Mesendoderm (in vitro differentiated cells): ENCODE data around the gene KCNJ3.

ENCODE experiments used
- DNase-seq: peaks from one replicate; pipeline ENCODE4 v3.0.0; 2013
- H2AK5ac ChIP-seq: 2 replicates; pipeline ENCODE4 v1.6.1; 2013; ENCODE audit warnings: low read length, inconsistent platforms
- H2BK120ac ChIP-seq: 2 replicates; pipeline ENCODE4 v1.6.1; 2013; ENCODE audit warnings: low read depth, mild to moderate bottlenecking, low read length, moderate library complexity, mixed read lengths
- H2BK15ac ChIP-seq: replicated peaks from 2 replicates; pipeline ENCODE4 v1.6.1; 2013; ENCODE audit warnings: low read depth, mild to moderate bottlenecking, moderate library complexity
- H2BK5ac ChIP-seq: 2 replicates; pipeline ENCODE4 v1.6.1; 2013; ENCODE audit warnings: low read length, inconsistent platforms
- H3K18ac ChIP-seq: 2 replicates; pipeline ENCODE4 v1.6.1; 2013; ENCODE audit warnings: mild to moderate bottlenecking, low read length, mixed read lengths
- H3K23ac ChIP-seq: one replicate; pipeline ENCODE4 v1.6.1; 2013; ENCODE audit warnings: low read length
- H3K27ac ChIP-seq: 2 replicates; pipeline ENCODE4 v1.5.1; 2013; ENCODE audit warnings: low read depth, mild to moderate bottlenecking, inconsistent platforms, low read length, moderate library complexity
- H3K27me3 ChIP-seq: 2 replicates; pipeline ENCODE4 v1.6.1; 2013; ENCODE audit warnings: low read length, control low read depth, mild to moderate bottlenecking, inconsistent platforms; ENCODE audit not compliant: insufficient read depth, poor library complexity
- H3K36me3 ChIP-seq: 2 replicates; pipeline ENCODE4 v1.6.1; 2013; ENCODE audit warnings: low read length, inconsistent platforms; ENCODE audit not compliant: control insufficient read depth, insufficient read depth
- H3K4ac ChIP-seq: one replicate; pipeline ENCODE4 v1.6.1; 2013; ENCODE audit warnings: low read depth, mild to moderate bottlenecking, low read length, moderate library complexity
- H3K4me1 ChIP-seq: 2 replicates; pipeline ENCODE4 v1.6.1; 2013; ENCODE audit warnings: low read depth, low read length, inconsistent platforms; ENCODE audit not compliant: control insufficient read depth
- H3K4me2 ChIP-seq: 2 replicates; pipeline ENCODE4 v1.6.1; 2013; ENCODE audit warnings: low read length
- H3K4me3 ChIP-seq: 2 replicates; pipeline ENCODE4 v1.5.1; 2013; ENCODE audit warnings: mild to moderate bottlenecking, low read length
- H3K56ac ChIP-seq: one replicate; pipeline ENCODE4 v1.6.1; 2013; ENCODE audit warnings: low read length
- H3K79me1 ChIP-seq: 2 replicates; pipeline ENCODE4 v1.6.1; 2013; ENCODE audit warnings: low read length, inconsistent platforms
- H3K79me2 ChIP-seq: 2 replicates; pipeline ENCODE4 v1.6.1; 2013; ENCODE audit warnings: mild to moderate bottlenecking, low read length; ENCODE audit not compliant: control insufficient read depth, insufficient read depth
- H3K9ac ChIP-seq: 2 replicates; pipeline ENCODE4 v1.6.1; 2013; ENCODE audit warnings: low read length, inconsistent platforms
- H4K5ac ChIP-seq: one replicate; pipeline ENCODE4 v1.6.1; 2013; ENCODE audit warnings: low read length
- H4K8ac ChIP-seq: one replicate; pipeline ENCODE4 v1.6.1; 2013; ENCODE audit warnings: low read depth, mild to moderate bottlenecking, control low read depth, low read length, moderate library complexity
- WGBS: extraction: QIAGEN DNeasy Blood & Tissue Kit; methylation state at CpG from one replicate; pipeline ENCODE4 v1.1.7; 2013; ENCODE audit warnings: low lambda C conversion rate, missing lambda C conversion rate; ENCODE audit not compliant: insufficient coverage; ENCODE audit errors: extremely low coverage; 5-methylcytosine and 5-hydroxymethylcytosine counted together

The KCNJ3 gene

DNA sequence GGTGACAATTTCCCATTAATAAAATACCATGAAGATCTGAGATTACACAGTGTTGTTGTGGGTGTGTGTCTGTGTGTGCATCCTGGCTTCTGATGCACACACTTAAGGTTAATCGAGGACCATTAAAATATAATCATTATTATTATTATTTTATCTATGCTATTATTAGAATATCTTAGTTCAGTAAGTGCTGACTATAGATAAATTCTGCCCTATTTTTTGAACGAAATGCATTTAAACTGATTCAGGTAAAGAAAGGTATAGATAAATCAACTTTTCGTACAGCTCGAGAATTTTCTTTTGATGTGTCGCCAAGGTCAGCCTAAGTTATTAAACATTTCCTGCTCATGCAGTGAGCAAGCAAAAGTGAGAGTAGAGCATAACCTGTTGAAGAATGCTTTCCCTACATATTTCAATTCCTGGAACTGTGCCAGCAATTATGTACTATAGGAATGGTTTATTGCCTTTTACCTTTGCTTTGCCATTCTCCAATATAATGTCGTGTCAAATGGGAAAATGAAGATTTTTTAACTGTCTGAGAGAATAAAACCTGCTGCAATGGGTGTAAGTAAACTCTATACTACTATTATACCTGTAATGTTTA, 25.8 kb downstream of the KCNJ3 start:
- no CpG with 5 or more reads among the region's 6 CpGs for WGBS
- Histone ChIP-seq H3K27me3 (no peaks in the 10 kb centered on the region), H3K56ac (no peak overlapping the region), H3K79me1 (no peaks in the 10 kb centered on the region), H3K4me3 (no peak overlapping the region), H3K4me2 (no peak overlapping the region), H3K27ac (no peak overlapping the region), H4K5ac (no peak overlapping the region), H3K9ac (no peak overlapping the region), H2BK5ac (no peak overlapping the region), H3K4me1 (no peaks in the 10 kb centered on the region), H3K18ac (no peak overlapping the region), H3K4ac (no peak overlapping the region), H2BK120ac (no peak overlapping the region), H4K8ac (no peak overlapping the region), H2AK5ac (no peak overlapping the region), H3K23ac (no peak overlapping the region), H2BK15ac (no peak overlapping the region), H3K36me3 (no peaks in the 10 kb centered on the region), H3K79me2 (no peaks in the 10 kb centered on the region)
- no peak for DNase-seq

DNA sequence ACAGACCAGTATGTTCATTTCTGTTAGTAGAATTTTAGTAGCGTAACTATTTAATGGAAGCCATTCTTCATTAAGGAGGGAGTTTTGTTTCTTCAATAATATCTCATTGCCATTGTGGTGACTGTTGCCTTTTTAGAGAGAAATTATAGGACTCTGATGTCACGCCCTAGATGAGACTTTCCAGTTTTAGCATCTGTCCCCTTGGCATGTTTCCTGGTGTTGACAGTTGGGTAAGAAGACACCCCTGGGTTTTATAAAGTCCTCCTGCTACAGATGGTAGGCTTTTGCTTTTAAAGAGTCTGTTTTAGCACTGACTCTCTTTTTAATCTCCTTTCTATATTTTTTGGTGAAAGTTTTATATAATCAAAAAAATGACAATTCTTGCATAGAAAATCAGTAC, 41.9 kb downstream of the KCNJ3 start:
- no peak overlapping the region for H4K5ac ChIP-seq
- DNase-seq, result no peak
- WGBS, result no CpG with 5 or more reads among the region's 2 CpGs

DNA sequence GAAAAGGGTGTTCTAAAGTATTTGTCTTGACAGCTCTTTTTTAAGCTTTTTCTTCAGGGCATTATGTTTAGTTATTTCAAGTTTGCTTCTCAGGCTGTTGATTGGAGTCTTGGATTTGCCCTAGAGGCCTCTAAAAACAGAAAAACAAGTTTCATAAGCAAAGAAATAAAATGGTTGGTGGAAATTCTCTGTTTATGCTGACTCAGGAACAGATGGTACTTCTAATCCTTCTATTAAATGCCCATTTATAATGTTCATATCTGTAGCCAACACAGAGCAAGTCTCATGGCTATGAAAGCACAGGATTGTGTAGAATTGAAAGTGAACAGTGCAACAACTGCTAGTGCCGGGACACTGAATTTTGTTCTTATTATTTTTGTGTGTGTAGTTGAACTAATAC, 60.4 kb downstream of the KCNJ3 start:
- Histone ChIP-seq H3K27ac (no peak overlapping the region), H3K56ac (no peak overlapping the region), H2BK120ac (no peak overlapping the region), H2AK5ac (no peak overlapping the region), H3K4me2 (no peak overlapping the region), H3K9ac (no peak overlapping the region), H3K4ac (no peak overlapping the region), H3K18ac (no peak overlapping the region), H3K4me3 (no peak overlapping the region), H4K8ac (no peak overlapping the region), H2BK15ac (no peak overlapping the region), H2BK5ac (no peak overlapping the region), H3K27me3 (no peaks in the 10 kb centered on the region), H3K79me2 (no peaks in the 10 kb centered on the region), H3K79me1 (no peaks in the 10 kb centered on the region), H3K23ac (no peak overlapping the region), H3K36me3 (no peaks in the 10 kb centered on the region), H4K5ac (no peak overlapping the region), H3K4me1 (no peaks in the 10 kb centered on the region)
- no CpG with 5 or more reads among the region's 1 CpG for WGBS
- DNase-seq, result no peak

More for the DNA sequence above, 41.9 kb downstream of the KCNJ3 start:
- Histone ChIP-seq H3K36me3 (no peaks in the 10 kb centered on the region), H3K27ac (no peak overlapping the region), H2BK5ac (no peak overlapping the region), H2BK120ac (no peak overlapping the region), H3K4ac (no peak overlapping the region), H3K18ac (no peak overlapping the region), H2BK15ac (no peak overlapping the region), H3K79me1 (no peaks in the 10 kb centered on the region), H3K4me2 (no peak overlapping the region), H3K23ac (no peak overlapping the region), H3K4me3 (no peak overlapping the region), H3K79me2 (no peaks in the 10 kb centered on the region), H2AK5ac (no peak overlapping the region), H3K56ac (no peak overlapping the region), H3K4me1 (no peaks in the 10 kb centered on the region), H3K9ac (no peak overlapping the region), H3K27me3 (no peaks in the 10 kb centered on the region), H4K8ac (no peak overlapping the region)

DNA sequence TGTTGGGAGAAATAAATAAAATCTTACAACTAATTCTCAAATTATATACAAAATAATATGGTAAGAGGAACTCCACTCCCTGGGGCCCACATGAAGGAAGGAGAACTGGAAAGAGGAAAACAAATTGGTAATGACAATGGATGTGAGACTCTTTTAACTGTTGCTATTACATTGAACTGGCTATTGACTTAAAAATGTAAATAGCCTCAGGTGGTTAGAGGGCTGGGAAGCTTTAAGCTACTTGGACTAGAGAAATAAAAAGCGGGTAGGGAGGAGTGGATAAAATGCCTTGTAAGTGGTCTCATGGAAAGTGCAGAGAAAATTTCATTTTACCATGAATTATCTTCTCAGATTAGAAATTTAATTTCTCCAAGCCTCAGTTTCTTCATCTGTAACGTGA, 64.1 kb downstream of the KCNJ3 start:
- no peaks in the 10 kb centered on the region for H3K79me1 ChIP-seq
- no peak overlapping the region for H3K4me2 ChIP-seq
- no peak overlapping the region for H3K4ac ChIP-seq
- H2BK120ac ChIP-seq, result no peak overlapping the region
- no CpG with 5 or more reads among the region's 2 CpGs for WGBS
- no peaks in the 10 kb centered on the region for H3K79me2 ChIP-seq
- DNase-seq, result peak; percentile 54
- H3K27ac ChIP-seq, result no peak overlapping the region
- H2BK15ac ChIP-seq, result no peak overlapping the region
- H4K5ac ChIP-seq, result no peak overlapping the region
- H3K56ac ChIP-seq, result no peak overlapping the region
- no peak overlapping the region for H2AK5ac ChIP-seq
- no peak overlapping the region for H3K23ac ChIP-seq
- H4K8ac ChIP-seq, result no peak overlapping the region
- no peaks in the 10 kb centered on the region for H3K36me3 ChIP-seq
- H3K4me1 ChIP-seq, result no peaks in the 10 kb centered on the region
- no peak overlapping the region for H2BK5ac ChIP-seq
- H3K18ac ChIP-seq, result no peak overlapping the region
- no peak overlapping the region for H3K9ac ChIP-seq
- no peaks in the 10 kb centered on the region for H3K27me3 ChIP-seq
- no peak overlapping the region for H3K4me3 ChIP-seq

DNA sequence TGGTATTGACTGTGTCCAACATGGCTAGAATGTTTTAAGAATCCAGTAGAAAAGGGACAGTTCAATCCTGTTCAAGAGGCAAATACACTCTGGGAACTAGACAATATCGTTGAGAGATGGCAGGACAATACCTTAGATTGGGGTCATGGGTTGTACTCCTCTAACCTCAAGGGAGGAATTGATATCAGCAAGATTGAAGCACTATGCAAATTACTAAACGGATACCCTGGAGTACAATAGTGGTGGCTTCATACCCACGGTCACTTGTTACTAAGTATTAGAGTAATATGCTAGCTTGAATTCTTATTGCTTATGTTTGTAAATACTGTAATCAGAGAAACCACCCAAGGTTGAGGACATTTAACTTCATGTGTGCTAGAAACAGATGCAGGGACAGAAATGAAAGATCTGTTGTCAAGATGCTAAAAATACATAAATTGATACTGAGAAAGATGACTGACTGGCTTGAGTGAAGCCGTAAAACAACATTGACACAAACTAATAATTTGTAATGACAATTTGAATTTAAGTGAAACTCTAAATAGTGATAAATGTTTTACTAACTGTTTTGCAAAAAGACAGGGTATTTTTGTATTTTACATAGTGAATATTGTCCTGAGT, 73.3 kb downstream of the KCNJ3 start:
- Histone ChIP-seq H3K4me2 (no peak overlapping the region), H4K5ac (no peak overlapping the region), H3K36me3 (no peaks in the 10 kb centered on the region), H2BK15ac (no peak overlapping the region), H3K27ac (no peak overlapping the region), H3K18ac (no peak overlapping the region), H3K4me1 (no peaks in the 10 kb centered on the region), H4K8ac (no peak overlapping the region), H3K4ac (no peak overlapping the region), H3K27me3 (no peaks in the 10 kb centered on the region), H3K79me1 (no peaks in the 10 kb centered on the region), H3K79me2 (no peaks in the 10 kb centered on the region), H3K23ac (no peak overlapping the region), H3K9ac (no peak overlapping the region), H3K56ac (no peak overlapping the region), H2BK5ac (no peak overlapping the region), H3K4me3 (no peak overlapping the region), H2AK5ac (no peak overlapping the region), H2BK120ac (no peak overlapping the region)
- no CpG with 5 or more reads among the region's 4 CpGs for WGBS
- no peak for DNase-seq

DNA sequence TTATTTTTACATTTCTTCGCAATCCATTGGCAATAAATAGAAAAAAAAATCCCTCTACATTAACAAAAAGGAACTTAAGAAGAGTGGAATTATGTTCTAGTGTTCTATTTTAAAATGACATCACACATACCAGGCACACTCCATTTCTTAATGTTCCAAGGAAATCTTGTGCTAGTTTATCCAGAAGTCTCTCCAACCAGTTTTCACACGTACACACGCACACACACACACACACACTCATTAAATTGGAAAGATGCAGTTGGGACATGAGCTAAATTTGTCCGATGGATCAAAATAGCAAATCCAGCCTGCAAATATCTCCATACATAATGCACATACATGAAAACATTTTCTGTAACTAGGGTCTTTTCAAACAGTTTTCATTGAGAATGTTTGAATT, 78.3 kb downstream of the KCNJ3 start:
- Histone ChIP-seq H3K18ac (no peak overlapping the region), H2BK5ac (no peak overlapping the region), H3K36me3 (no peaks in the 10 kb centered on the region), H3K27ac (no peak overlapping the region), H3K23ac (no peak overlapping the region), H3K27me3 (no peaks in the 10 kb centered on the region), H2BK15ac (no peak overlapping the region), H4K5ac (no peak overlapping the region), H3K4me3 (no peak overlapping the region), H3K4ac (no peak overlapping the region), H3K4me1 (no peaks in the 10 kb centered on the region), H3K4me2 (no peak overlapping the region), H2BK120ac (no peak overlapping the region), H3K79me2 (no peaks in the 10 kb centered on the region), H3K56ac (no peak overlapping the region), H3K9ac (no peak overlapping the region), H4K8ac (no peak overlapping the region), H2AK5ac (no peak overlapping the region), H3K79me1 (no peaks in the 10 kb centered on the region)
- DNase-seq, result no peak
- WGBS, result no CpG with 5 or more reads among the region's 4 CpGs
